Right cardiac atrium (tissue), 5 donors: ENCODE results near the gene RTKN. TPM values are rescaled to one million over a fixed set of nuclear protein-coding genes. Genes with fewer than 3 reads are reported as not detected.
"Not testable (repeated sequence)": the region's sequence is repeated elsewhere in the genome, so short reads cannot be mapped to it uniquely, and the experiment has no call there.

Experiments used
- ATAC-seq, 2 donors: fragments of 200-7000 bp; cut with Tn5 transposase; one replicate each; pipeline versions ENCODE4 v1.8.0 to v1.9.1; 2020; ENCODE audit warnings: moderate library complexity in 2 of 2, mild to moderate bottlenecking in 1 of 2
- DNase-seq, 3 donors: peaks; one replicate each; pipeline ENCODE4 v3.0.0-alpha.2; 2020
- H3K27ac ChIP-seq: one replicate; pipeline ENCODE4 v1.5.1; 2013; ENCODE audit warnings: mild to moderate bottlenecking, low read length, control low read depth, moderate library complexity
- H3K27me3 ChIP-seq: one replicate; pipeline ENCODE4 v1.6.1; 2013; ENCODE audit not compliant: control insufficient read depth, insufficient read depth
- H3K4me1 ChIP-seq: one replicate; pipeline ENCODE4 v1.6.1; 2013; ENCODE audit warnings: low read length; ENCODE audit not compliant: control insufficient read depth, insufficient read depth
- H3K4me3 ChIP-seq: one replicate; pipeline ENCODE4 v1.5.1; 2013; ENCODE audit warnings: low read length, control low read depth
- H3K9me3 ChIP-seq: one replicate; pipeline ENCODE4 v1.6.1; 2013; ENCODE audit warnings: low read length; ENCODE audit not compliant: control insufficient read depth
- WGBS: extraction: QIAGEN DNeasy Blood & Tissue Kit; methylation state at CpG from one replicate; pipeline ENCODE4 v1.1.7; 2013; 5-methylcytosine and 5-hydroxymethylcytosine counted together
- intact Hi-C, 4 donors: fragments of 100-400 bp; cut with DNase I; formaldehyde crosslinking; loops; one replicate each; pipeline versions ENCODE4 v1.11.0 to v1.14.0; 2022 to 2023
- polyA plus RNA-seq: library from polyadenylated mRNA; stranded (reverse); fragments of 200-250 nt; gene quantifications from one replicate; pipeline ENCODE4 v1.2.3, GENCODE V29; 2013
- total RNA-seq, 4 donors: library from RNA; stranded (reverse); fragmentation: NEBNext Ultra II Directional; extraction: Animal tissue kit (Norgen Biotek cat#: 25700); gene quantifications; one replicate each; pipeline ENCODE4 v1.2.1, GENCODE V29; 2021
- donor health status: healthy with polysubstance abuse.
- donor health status: DM: no; HTN: yes; CAD: no.
- donor health status: DM: no; HTN: no; CAD: no.
- donor health status: DM: no; HTN: yes; CAD: no; lungs with severe emphysema.
- donor health status: DM: yes; HTN: yes; CAD: no.

The RTKN gene
- total and polyA plus RNA-seq, 5 donors: 16.2 to 27.9 (median 24.8) TPM

DNA sequence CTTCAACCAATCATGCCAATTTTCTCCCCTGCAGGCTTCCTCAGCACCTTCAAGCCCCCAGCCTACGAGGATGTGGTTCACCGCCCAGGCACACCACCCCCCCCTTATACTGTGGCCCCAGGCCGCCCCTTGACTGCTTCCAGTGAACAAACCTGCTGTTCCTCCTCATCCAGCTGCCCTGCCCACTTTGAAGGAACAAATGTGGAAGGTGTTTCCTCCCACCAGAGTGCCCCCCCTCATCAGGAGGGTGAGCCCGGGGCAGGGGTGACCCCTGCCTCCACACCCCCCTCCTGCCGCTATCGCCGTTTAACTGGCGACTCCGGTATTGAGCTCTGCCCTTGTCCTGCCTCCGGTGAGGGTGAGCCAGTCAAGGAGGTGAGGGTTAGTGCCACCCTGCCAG is 18.4 kb upstream of the RTKN start:
- H3K4me1 ChIP-seq: peaks cover 11% of the 10 kb centered on the region
- H3K27ac ChIP-seq, ATAC-seq, intact Hi-C loops, DNase-seq, H3K4me3 ChIP-seq, H3K27me3 ChIP-seq, H3K9me3 ChIP-seq: not testable (repeated sequence)
- 84% methylated on average over 10 of the region's 10 CpGs for WGBS

- H3K27ac ChIP-seq, H3K9me3 ChIP-seq, H3K27me3 ChIP-seq, H3K4me3 ChIP-seq, intact Hi-C loops, DNase-seq, ATAC-seq: not testable (repeated sequence)
- peaks cover 11% of the 10 kb centered on the region for H3K4me1 ChIP-seq
- 78% methylated on average over 13 of the region's 13 CpGs for WGBS
These were observed 17.9 kb upstream of the RTKN start for GRCh38 chr2:74459503-74460118.

DNA sequence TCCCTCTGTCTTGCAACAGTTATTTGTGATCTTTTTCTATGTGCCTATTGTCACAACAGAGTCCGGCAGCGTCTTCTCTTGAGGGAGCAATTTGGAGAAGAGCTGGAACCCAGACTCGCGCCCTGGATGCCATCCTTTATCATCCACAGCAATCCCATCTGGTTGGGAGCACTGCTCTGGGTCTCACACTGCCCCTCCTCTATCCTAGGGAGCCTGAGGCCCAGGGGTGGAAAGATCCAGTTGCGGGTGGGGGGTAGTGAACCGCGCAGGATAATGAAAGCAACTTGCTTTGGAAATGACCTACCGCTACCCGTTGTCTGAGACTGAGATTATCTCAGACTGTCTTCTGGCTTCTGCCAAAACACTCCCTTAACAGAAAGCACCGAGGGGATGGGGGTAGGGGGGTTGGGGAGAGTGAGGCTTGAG is 17.2 kb upstream of the RTKN start:
- intact Hi-C loops: no loop called here
- Histone ChIP-seq H3K4me1 (peaks cover 9% of the 10 kb centered on the region), H3K27ac (peak overlapping the region; percentile 53), H3K4me3 (peak overlapping the region; percentile 68), H3K9me3 (no peaks in the 10 kb centered on the region), H3K27me3 (no peaks in the 10 kb centered on the region)
- DNase-seq: no peak
- 2% methylated on average over 10 of the region's 10 CpGs for WGBS
- no peak for ATAC-seq

DNA sequence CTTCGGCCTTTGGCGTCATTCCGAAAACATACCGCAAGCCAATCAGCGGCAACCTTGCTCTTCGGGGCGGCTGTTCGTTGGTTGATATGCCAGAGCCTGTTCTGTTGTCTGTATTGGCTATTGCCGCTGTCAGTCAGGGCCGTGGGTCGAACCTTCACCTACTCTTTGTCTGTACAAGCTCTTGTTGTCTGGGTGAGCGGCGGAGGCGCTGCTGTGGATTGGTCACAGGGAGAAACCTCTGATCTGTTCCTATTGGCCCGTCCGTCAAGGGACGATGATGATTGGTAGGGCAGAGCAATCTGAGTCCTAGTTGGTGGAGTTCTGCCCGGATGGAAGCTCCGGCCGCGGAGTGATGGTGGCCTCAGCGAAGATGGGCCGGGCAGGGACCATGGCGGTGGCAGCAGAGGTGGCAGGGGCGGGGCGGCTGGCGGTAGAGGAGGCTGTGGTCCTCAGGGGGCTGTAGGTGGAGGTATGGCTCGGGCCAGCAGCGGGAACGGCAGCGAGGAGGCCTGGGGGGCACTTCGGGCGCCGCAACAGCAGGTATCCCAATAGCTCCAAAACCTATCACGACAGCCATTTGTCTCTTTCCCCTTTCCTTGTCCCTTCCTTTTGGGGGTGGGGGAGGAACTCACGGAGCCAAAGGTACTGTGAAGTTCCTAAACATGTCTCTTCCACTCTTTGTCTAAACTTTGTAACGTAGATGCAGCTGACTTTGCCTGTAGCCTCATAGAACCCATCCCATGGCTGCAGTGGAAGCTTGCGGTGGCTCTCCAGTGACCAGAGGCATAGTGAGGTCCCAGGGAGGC is 16.6 kb upstream of the RTKN start, which contains the start of gene WBP1:
TSS of gene WBP1 (plus strand) at position 307 of the 806 bp plus-strand sequence. CDS start at position 472, 165 bp downstream.
- intact Hi-C loops: no loop called here
- peak; percentile 95 for ATAC-seq
- H3K4me3 ChIP-seq: peak within 1 kb of the TSS; percentile 69
- no peaks in the 10 kb centered on the region for H3K27me3 ChIP-seq
- no peaks in the 10 kb centered on the region for H3K9me3 ChIP-seq
- peak within 1 kb of the TSS; percentile 96 for H3K27ac ChIP-seq
- peaks cover 9% of the 10 kb centered on the region for H3K4me1 ChIP-seq
- DNase-seq: peak; percentile 99 to 100 (median 100)
- WGBS: under 1% methylated on average over 38 of the region's 38 CpGs

GRCh38 chr2:74457549-74458131 is 15.9 kb upstream of the RTKN start:
- ATAC-seq: peak; percentile 28

GRCh38 chr2:74457129-74457548 is 15.4 kb upstream of the RTKN start:
- Histone ChIP-seq H3K4me1 (peaks cover 9% of the 10 kb centered on the region), H3K9me3 (no peaks in the 10 kb centered on the region), H3K4me3 (peak overlapping the region; percentile 69), H3K27ac (peak overlapping the region; percentile 96), H3K27me3 (no peaks in the 10 kb centered on the region)
- ATAC-seq (no peak), DNase-seq (no peak)
- intact Hi-C loops: no loop called here
- 2% methylated on average over 27 of the region's 27 CpGs for WGBS

More at GRCh38 chr2:74457549-74458131, 15.9 kb upstream of the RTKN start:
- under 1% methylated on average over 46 of the region's 46 CpGs for WGBS
- peak overlapping the region; percentile 96 for H3K27ac ChIP-seq
- peak overlapping the region; percentile 69 for H3K4me3 ChIP-seq
- H3K9me3 ChIP-seq: no peaks in the 10 kb centered on the region
- no peaks in the 10 kb centered on the region for H3K27me3 ChIP-seq
- H3K4me1 ChIP-seq: peaks cover 9% of the 10 kb centered on the region
- DNase-seq: peak; percentile 60 to 88 (median 84)
- intact Hi-C loops: no loop called here

DNA sequence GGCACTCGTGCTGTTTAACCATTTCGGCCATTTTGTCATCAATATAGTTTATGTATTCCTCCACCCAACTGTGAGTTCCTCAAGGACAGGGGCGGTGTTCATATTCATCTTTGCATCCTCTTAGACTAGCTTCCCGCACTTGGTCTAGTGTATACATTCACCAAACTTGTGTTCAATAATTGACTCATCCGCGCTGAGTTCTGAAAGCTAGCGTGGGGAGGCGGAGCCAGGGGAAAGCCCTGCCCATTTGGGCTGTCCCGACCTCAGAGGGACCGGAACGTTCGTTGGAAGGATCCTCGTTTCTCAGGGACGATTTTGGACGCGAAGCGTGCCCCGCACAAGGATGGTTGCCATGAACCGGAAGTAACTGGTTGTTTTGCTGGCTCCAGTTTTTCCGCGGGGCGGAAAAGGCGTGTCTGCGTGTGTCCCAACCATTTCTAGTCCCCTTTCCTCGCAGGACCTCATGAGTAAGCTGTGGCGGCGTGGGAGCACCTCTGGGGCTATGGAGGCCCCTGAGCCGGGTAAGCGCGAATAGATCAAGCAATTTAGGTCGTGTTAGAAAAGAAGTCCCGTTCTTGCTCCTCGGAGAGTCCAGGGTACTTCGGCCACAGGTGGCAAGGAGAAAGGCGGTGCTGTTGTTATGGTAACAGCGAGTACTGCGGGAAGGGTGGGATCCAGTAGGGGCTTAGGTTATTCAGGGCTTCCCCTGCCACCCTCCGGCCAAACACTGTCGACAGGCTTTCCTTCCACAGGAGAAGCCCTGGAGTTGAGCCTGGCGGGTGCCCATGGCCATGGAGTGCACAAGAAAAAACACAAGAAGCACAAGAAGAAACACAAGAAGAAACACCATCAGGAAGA is 13.1 kb upstream of the RTKN start, which contains the start of gene INO80B:
TSS of gene INO80B (plus strand) at position 434 of the 858 bp plus-strand sequence. CDS start at position 464, 30 bp downstream.
- Histone ChIP-seq H3K27me3 (no peaks in the 10 kb centered on the region), H3K27ac (peak within 1 kb of the TSS; percentile 75), H3K4me3 (peak within 1 kb of the TSS; percentile 91), H3K9me3 (no peaks in the 10 kb centered on the region), H3K4me1 (peaks cover 9% of the 10 kb centered on the region)
- intact Hi-C loops: no loop called here
- 2% methylated on average over 40 of the region's 40 CpGs for WGBS
- DNase-seq: peak; percentile 94 to 97 (median 96)
- peak; percentile 66 to 68 for ATAC-seq

GRCh38 chr2:74450570-74451190 is 8.9 kb upstream of the RTKN start:
- no peaks in the 10 kb centered on the region for H3K9me3 ChIP-seq
- 68% methylated on average over 3 of the region's 3 CpGs for WGBS
- DNase-seq (no peak), ATAC-seq (no peak)
- H3K27ac ChIP-seq: no peak overlapping the region
- intact Hi-C loops: no loop called here
- H3K4me1 ChIP-seq: peaks cover 5% of the 10 kb centered on the region
- no peaks in the 10 kb centered on the region for H3K27me3 ChIP-seq
- H3K4me3 ChIP-seq: no peak overlapping the region

DNA sequence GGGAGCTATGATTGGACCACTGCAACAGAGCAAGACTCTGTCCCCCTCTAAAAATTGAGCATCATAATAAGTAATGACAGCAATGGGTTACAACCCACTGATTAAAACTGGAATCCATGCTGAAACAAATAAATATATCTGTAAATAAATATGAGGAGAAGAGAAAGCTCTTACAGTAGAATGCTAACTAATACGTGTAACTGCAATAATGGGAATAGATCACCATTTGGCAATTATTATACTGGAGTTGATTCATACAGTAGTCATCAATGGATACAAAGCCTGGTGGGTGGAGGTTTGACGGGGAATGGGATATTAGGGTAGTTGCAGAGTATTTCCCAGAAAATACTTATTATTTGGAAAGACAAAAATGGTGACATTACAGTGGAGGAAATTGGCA is 7.0 kb upstream of the RTKN start:
- no peaks in the 10 kb centered on the region for H3K9me3 ChIP-seq
- no peak overlapping the region for H3K4me3 ChIP-seq
- ATAC-seq (no peak), DNase-seq (no peak)
- H3K27me3 ChIP-seq: no peaks in the 10 kb centered on the region
- no peak overlapping the region for H3K27ac ChIP-seq
- 75% methylated on average over 2 of the region's 2 CpGs for WGBS
- intact Hi-C loops: no loop called here
- no peaks in the 10 kb centered on the region for H3K4me1 ChIP-seq
